WI38 (cell line): ENCODE results near the gene EMX1.
"Not testable (repeated sequence)": the region's sequence is repeated elsewhere in the genome, so short reads cannot be mapped to it uniquely, and the experiment has no call there.

Experiments
- H3K4me3 ChIP-seq: 2 replicates; pipeline ENCODE4 v1.5.1; 2011; ENCODE audit warnings: low read depth, mild to moderate bottlenecking, control low read depth, low read length
- CTCF ChIP-seq: IDR thresholded peaks from 2 replicates; pipeline ENCODE4 v1.5.1; 2012; ENCODE audit warnings: low read depth, mild to moderate bottlenecking, control low read depth, low read length

The EMX1 gene

GRCh38 chr2:72901426-72901825 lies 15.9 kb upstream of the EMX1 start:
- TF ChIP-seq CTCF, result no peak
- H3K4me3 ChIP-seq, result no peak overlapping the region

GRCh38 chr2:72907369-72907768 lies 9.9 kb upstream of the EMX1 start:
- not testable (repeated sequence) for H3K4me3 ChIP-seq

- TF ChIP-seq CTCF, result no peak
- no peak overlapping the region for H3K4me3 ChIP-seq
Observed at GRCh38 chr2:72908741-72909140, 8.6 kb upstream of the EMX1 start.

- TF ChIP-seq CTCF, result no peak
- no peak overlapping the region for H3K4me3 ChIP-seq
Observed at GRCh38 chr2:72911256-72911655, 6.1 kb upstream of the EMX1 start.

GRCh38 chr2:72913486-72914205 lies 3.7 kb upstream of the EMX1 start:
- H3K4me3 ChIP-seq, result no peak overlapping the region
- TF ChIP-seq CTCF, result no peak

GRCh38 chr2:72914206-72914559 lies 3.1 kb upstream of the EMX1 start:
- no peak overlapping the region for H3K4me3 ChIP-seq
- TF ChIP-seq CTCF, result no peak

- H3K4me3 ChIP-seq, result no peak overlapping the region
Observed at GRCh38 chr2:72914589-72915319, 2.6 kb upstream of the EMX1 start.

More at GRCh38 chr2:72914589-72915319, 2.6 kb upstream of the EMX1 start:
- TF ChIP-seq CTCF, result no peak
